WTC11 (cell line): Measurements from ENCODE around the gene JAML. TPM values are rescaled to one million over a fixed set of nuclear protein-coding genes. Genes with fewer than 3 reads are reported as not detected.

ENCODE experiments used
- ATAC-seq: fragments of 200-7000 bp; cut with Tn5 transposase; 2 replicates; pipeline ENCODE4 v1.10.0; 2021; ENCODE audit warnings: mild to moderate bottlenecking, moderate library complexity
- CTCF ChIA-PET: fragments of 300-600 bp; sonication (Branson Sonifier 250); formaldehyde crosslinking; loops from one replicate; lab custom pipeline; 2021; ENCODE audit warnings: antibody characterized with exemption; lab: Charles Lee
- POLR2A ChIA-PET: fragments of 350-600 bp; sonication (Branson Sonifier 250); formaldehyde crosslinking; loops from one replicate; lab custom pipeline; 2021; ENCODE audit warnings: antibody characterized with exemption; lab: Charles Lee
- DNase-seq: peaks from one replicate; pipeline ENCODE4 v3.0.0; 2021; ENCODE audit warnings: low spot score
- H3K27ac Mint-ChIP-seq: 2 replicates; pipeline ENCODE4 v1.8.0; 2021; ENCODE audit warnings: mixed read lengths
- H3K27me3 Mint-ChIP-seq: 2 replicates; pipeline ENCODE4 v1.8.0; 2021; ENCODE audit warnings: low read depth, mild to moderate bottlenecking, moderate library complexity, mixed read lengths
- H3K36me3 Mint-ChIP-seq: 2 replicates; pipeline ENCODE4 v1.8.0; 2021; ENCODE audit warnings: mixed read lengths
- H3K4me1 Mint-ChIP-seq: 2 replicates; pipeline ENCODE4 v1.8.0; 2022; ENCODE audit warnings: mixed read lengths
- H3K4me3 Mint-ChIP-seq: 2 replicates; pipeline ENCODE4 v1.8.0; 2021; ENCODE audit warnings: mild to moderate bottlenecking, moderate library complexity, mixed read lengths
- H3K9me3 Mint-ChIP-seq: 2 replicates; pipeline ENCODE4 v1.8.0; 2021; ENCODE audit warnings: mixed read lengths
- CBFB ChIP-seq: sonication (generic); formaldehyde crosslinking; IDR thresholded peaks from 2 replicates; pipeline ENCODE4 v1.8.1; 2022; ENCODE audit warnings: mild to moderate bottlenecking, low read depth, missing genetic modification reagents
- ESRRA ChIP-seq: sonication (generic); formaldehyde crosslinking; IDR thresholded peaks from 2 replicates; pipeline ENCODE4 v1.8.1; 2022; ENCODE audit warnings: mild to moderate bottlenecking, missing genetic modification reagents, borderline replicate concordance
- ETV6 ChIP-seq: sonication (generic); formaldehyde crosslinking; IDR thresholded peaks from 2 replicates; pipeline ENCODE4 v1.8.1; 2022; ENCODE audit warnings: mild to moderate bottlenecking, missing genetic modification reagents
- FOXK1 ChIP-seq: sonication (generic); formaldehyde crosslinking; IDR thresholded peaks from 2 replicates; pipeline ENCODE4 v1.8.0; 2022; ENCODE audit warnings: mild to moderate bottlenecking, moderate library complexity, missing genetic modification reagents
- FOXP1 ChIP-seq: sonication (generic); formaldehyde crosslinking; IDR thresholded peaks from 2 replicates; pipeline ENCODE4 v1.8.0; 2022; ENCODE audit warnings: missing genetic modification reagents, mild to moderate bottlenecking, moderate library complexity, borderline replicate concordance
- IRF2 ChIP-seq: sonication (generic); formaldehyde crosslinking; IDR thresholded peaks from 2 replicates; pipeline ENCODE4 v1.8.0; 2022; ENCODE audit warnings: low read depth, missing genetic modification reagents, borderline replicate concordance
- JAZF1 ChIP-seq: fragments of 250-450 bp; sonication (Bioruptor Pico); IDR thresholded peaks from 2 replicates; pipeline ENCODE4 v1.9.0; 2021; ENCODE audit warnings: moderate library complexity, mild to moderate bottlenecking, inconsistent platforms
- KAT7 ChIP-seq: sonication (generic); formaldehyde crosslinking; IDR thresholded peaks from 2 replicates; pipeline ENCODE4 v1.8.1; 2023; ENCODE audit warnings: missing genetic modification reagents, mild to moderate bottlenecking, borderline replicate concordance
- NFE2L1 ChIP-seq: sonication (generic); formaldehyde crosslinking; IDR thresholded peaks from 2 replicates; pipeline ENCODE4 v1.8.1; 2023; ENCODE audit warnings: missing genetic modification reagents
- OVOL2 ChIP-seq: fragments of 250-450 bp; sonication (Bioruptor Pico); IDR thresholded peaks from 2 replicates; pipeline ENCODE4 v1.9.0; 2021; ENCODE audit warnings: mild to moderate bottlenecking, borderline replicate concordance
- PRRX2 ChIP-seq: fragments of 250-450 bp; sonication (Bioruptor Pico); IDR thresholded peaks from 2 replicates; pipeline ENCODE4 v1.8.0; 2021; ENCODE audit warnings: mild to moderate bottlenecking
- SMAD3 ChIP-seq: sonication (generic); formaldehyde crosslinking; IDR thresholded peaks from 2 replicates; pipeline ENCODE4 v1.8.0; 2022; ENCODE audit warnings: missing genetic modification reagents, mild to moderate bottlenecking, borderline replicate concordance
- SOX15 ChIP-seq: fragments of 250-450 bp; sonication (Bioruptor Pico); IDR thresholded peaks from 2 replicates; pipeline ENCODE4 v1.9.0; 2021; ENCODE audit warnings: mild to moderate bottlenecking
- TEAD4 ChIP-seq: sonication (generic); formaldehyde crosslinking; IDR thresholded peaks from 2 replicates; pipeline ENCODE4 v1.8.0; 2022; ENCODE audit warnings: mild to moderate bottlenecking, missing genetic modification reagents
- ZNF121 ChIP-seq: sonication (generic); formaldehyde crosslinking; IDR thresholded peaks from 2 replicates; pipeline ENCODE4 v1.8.0; 2023; ENCODE audit warnings: missing genetic modification reagents
- ZNF232 ChIP-seq: sonication (generic); formaldehyde crosslinking; IDR thresholded peaks from 2 replicates; pipeline ENCODE4 v1.8.0; 2022; ENCODE audit warnings: mild to moderate bottlenecking, missing genetic modification reagents
- ZNF263 ChIP-seq: sonication (generic); formaldehyde crosslinking; IDR thresholded peaks from 2 replicates; pipeline ENCODE4 v1.8.1; 2022; ENCODE audit warnings: low read depth, mild to moderate bottlenecking, moderate library complexity, missing genetic modification reagents
- ZNF416 ChIP-seq: fragments of 250-450 bp; sonication (Bioruptor Pico); IDR thresholded peaks from 2 replicates; pipeline ENCODE4 v1.9.0; 2021; ENCODE audit warnings: mild to moderate bottlenecking, inconsistent platforms
- total RNA-seq: library from RNA; stranded (reverse); gene quantifications from 3 replicates; pipeline ENCODE4 v1.2.3, GENCODE V29; 2021
- TF ChIP-seq, protein P1 (sequence below): sonication (generic); formaldehyde crosslinking; IDR thresholded peaks from 2 replicates; pipeline ENCODE4 v1.8.0; 2022; ENCODE audit warnings: missing genetic modification reagents
- TF ChIP-seq, protein P2 (sequence below): fragments of 200-600 bp; IDR thresholded peaks from 2 replicates; pipeline ENCODE4 v1.8.0; 2022; ENCODE audit warnings: antibody characterized with exemption
- TF ChIP-seq, protein P3 (sequence below): fragments of 250-450 bp; sonication (Bioruptor Pico); conservative IDR thresholded peaks from 2 replicates; pipeline ENCODE4 v1.9.0; 2021; ENCODE audit warnings: mild to moderate bottlenecking
- TF ChIP-seq, protein P4 (sequence below): sonication (generic); formaldehyde crosslinking; IDR thresholded peaks from 2 replicates; pipeline ENCODE4 v1.8.1; 2023; ENCODE audit warnings: mild to moderate bottlenecking, missing genetic modification reagents
- TF ChIP-seq, protein P5 (sequence below): fragments of 250-450 bp; sonication (Bioruptor Pico); IDR thresholded peaks from 2 replicates; pipeline ENCODE4 v1.9.0; 2021; ENCODE audit warnings: moderate library complexity, mild to moderate bottlenecking, inconsistent platforms, borderline replicate concordance

JAML gene
- total RNA-seq, 1 experiment from 2014 or later = 0.24 TPM

DNA sequence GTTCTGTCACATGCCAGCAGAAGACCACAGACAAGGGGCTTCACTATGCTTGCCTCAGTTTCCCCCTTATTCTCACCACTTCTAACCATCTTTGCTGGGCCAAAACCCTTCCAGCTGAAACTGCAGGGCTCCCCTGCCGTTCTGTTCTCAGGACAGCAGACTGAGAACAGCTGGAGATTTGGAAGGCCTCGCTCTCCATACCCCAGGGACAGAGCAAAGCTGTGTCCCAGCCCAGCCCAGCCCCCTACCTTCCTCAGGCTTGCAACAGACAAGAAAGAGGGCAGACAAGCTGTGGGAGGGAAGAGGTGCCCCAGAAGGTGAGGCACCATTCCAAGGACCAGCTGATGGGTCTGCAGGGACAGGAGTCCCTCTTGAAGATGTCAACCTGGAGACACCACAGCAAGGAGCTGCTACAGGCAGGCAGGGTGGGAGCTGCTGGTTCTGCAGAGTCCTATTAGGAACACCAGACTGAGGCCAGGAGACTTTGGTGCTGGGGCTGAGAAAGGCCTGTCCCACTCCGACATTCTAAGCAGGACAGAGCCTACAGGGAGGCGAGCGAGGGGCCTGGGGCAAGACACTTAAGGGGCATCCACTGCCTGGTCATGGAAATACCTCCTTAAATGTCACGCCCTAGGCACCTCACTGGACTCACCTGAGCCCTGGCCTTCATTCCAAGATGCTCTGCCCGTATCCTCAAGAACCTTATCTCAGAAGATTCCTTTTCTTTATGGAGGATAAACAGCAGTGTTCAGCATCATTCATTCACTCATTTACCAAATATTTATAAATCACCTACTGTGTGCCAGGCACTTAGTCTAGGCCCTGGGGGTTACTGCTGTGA lies 55.3 kb downstream of the JAML start:
- H3K4me1 Mint-ChIP-seq = peaks cover 29% of the 10 kb centered on the region
- POLR2A ChIA-PET = no interaction called here

DNA sequence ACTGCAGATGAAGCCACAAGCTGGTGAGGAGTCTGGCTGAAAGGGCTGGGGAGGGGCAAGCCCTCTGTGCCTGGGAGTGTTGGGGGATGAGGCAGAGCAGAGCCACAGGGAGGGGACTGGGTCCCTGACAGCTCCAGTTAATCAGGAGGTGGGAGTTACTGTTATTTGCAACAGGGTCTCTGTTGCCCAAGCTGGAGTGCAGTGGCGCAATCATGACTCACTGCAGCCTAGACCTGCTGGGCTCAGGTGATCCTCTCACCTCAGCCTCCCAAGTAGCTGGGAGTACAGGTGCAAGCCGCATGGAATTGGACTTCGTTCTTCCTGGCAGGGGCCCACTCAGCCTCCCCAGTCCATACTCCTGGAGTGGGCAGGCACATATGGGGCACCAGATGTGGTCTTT lies 56.1 kb downstream of the JAML start:
- H3K9me3 Mint-ChIP-seq = no peaks in the 10 kb centered on the region
- no peak overlapping the region for H3K4me3 Mint-ChIP-seq
- POLR2A ChIA-PET = no interaction called here
- DNase-seq = no peak
- CTCF ChIA-PET = interaction anchor here (1.0 to 3.9 kb wide), 3 partner anchors 12 to 361 kb away, joined by 4 to 153 read pairs (median 12); no protein-coding TSS in a partner anchor
- H3K27ac Mint-ChIP-seq = no peak overlapping the region
- no peaks in the 10 kb centered on the region for H3K36me3 Mint-ChIP-seq
- no peak for ATAC-seq
- H3K27me3 Mint-ChIP-seq = peaks cover 66% of the 10 kb centered on the region
- no peak for TF ChIP-seq FOXK1 (CRISPR knock-in tag)
- no peak for TF ChIP-seq TEAD4 (CRISPR knock-in tag)
- TF ChIP-seq, protein P1, sequence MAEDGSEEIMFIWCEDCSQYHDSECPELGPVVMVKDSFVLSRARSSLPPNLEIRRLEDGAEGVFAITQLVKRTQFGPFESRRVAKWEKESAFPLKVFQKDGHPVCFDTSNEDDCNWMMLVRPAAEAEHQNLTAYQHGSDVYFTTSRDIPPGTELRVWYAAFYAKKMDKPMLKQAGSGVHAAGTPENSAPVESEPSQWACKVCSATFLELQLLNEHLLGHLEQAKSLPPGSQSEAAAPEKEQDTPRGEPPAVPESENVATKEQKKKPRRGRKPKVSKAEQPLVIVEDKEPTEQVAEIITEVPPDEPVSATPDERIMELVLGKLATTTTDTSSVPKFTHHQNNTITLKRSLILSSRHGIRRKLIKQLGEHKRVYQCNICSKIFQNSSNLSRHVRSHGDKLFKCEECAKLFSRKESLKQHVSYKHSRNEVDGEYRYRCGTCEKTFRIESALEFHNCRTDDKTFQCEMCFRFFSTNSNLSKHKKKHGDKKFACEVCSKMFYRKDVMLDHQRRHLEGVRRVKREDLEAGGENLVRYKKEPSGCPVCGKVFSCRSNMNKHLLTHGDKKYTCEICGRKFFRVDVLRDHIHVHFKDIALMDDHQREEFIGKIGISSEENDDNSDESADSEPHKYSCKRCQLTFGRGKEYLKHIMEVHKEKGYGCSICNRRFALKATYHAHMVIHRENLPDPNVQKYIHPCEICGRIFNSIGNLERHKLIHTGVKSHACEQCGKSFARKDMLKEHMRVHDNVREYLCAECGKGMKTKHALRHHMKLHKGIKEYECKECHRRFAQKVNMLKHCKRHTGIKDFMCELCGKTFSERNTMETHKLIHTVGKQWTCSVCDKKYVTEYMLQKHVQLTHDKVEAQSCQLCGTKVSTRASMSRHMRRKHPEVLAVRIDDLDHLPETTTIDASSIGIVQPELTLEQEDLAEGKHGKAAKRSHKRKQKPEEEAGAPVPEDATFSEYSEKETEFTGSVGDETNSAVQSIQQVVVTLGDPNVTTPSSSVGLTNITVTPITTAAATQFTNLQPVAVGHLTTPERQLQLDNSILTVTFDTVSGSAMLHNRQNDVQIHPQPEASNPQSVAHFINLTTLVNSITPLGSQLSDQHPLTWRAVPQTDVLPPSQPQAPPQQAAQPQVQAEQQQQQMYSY (CRISPR knock-in tag) = no peak
- no peak for TF ChIP-seq IRF2
- TF ChIP-seq ETV6 = no peak
- TF ChIP-seq, protein P2, sequence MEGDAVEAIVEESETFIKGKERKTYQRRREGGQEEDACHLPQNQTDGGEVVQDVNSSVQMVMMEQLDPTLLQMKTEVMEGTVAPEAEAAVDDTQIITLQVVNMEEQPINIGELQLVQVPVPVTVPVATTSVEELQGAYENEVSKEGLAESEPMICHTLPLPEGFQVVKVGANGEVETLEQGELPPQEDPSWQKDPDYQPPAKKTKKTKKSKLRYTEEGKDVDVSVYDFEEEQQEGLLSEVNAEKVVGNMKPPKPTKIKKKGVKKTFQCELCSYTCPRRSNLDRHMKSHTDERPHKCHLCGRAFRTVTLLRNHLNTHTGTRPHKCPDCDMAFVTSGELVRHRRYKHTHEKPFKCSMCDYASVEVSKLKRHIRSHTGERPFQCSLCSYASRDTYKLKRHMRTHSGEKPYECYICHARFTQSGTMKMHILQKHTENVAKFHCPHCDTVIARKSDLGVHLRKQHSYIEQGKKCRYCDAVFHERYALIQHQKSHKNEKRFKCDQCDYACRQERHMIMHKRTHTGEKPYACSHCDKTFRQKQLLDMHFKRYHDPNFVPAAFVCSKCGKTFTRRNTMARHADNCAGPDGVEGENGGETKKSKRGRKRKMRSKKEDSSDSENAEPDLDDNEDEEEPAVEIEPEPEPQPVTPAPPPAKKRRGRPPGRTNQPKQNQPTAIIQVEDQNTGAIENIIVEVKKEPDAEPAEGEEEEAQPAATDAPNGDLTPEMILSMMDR = no peak
- no peak for TF ChIP-seq NFE2L1 (CRISPR knock-in tag)
- no peak for TF ChIP-seq ZNF121 (CRISPR knock-in tag)
- TF ChIP-seq ZNF416 (CRISPR knock-in tag) = no peak
- TF ChIP-seq, protein P3, sequence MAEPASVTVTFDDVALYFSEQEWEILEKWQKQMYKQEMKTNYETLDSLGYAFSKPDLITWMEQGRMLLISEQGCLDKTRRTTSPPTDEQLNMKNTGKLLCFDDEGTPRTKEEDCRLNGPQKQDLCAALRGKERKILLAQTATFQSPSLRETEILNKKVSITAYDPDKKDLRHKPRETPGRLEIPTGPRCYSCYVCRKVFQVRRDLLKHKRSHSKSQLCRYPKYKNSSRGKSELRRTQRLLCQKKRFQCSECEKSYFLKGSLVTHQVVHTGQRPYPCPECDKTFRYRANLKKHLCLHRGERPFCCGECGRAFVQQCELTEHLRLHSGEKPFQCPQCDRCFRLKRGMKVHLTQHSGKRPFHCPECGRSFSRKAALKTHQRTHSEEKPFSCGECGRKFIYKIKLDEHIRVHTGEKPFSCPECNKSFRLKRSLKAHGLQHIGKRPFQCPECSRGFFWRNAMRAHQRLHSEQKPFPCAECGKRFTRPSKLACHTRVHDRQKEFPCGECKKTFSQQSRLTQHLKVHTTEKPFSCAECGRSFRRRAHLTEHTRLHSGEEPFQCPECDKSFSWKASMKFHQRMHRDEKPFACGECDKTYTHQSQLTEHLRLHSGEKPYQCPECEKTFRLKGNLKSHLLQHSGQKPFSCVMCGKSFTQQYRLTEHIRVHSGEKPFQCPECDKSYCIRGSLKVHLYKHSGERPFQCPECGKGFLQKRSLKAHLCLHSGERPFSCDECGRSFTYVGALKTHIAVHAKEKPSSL (CRISPR knock-in tag) = no peak
- TF ChIP-seq, protein P4, sequence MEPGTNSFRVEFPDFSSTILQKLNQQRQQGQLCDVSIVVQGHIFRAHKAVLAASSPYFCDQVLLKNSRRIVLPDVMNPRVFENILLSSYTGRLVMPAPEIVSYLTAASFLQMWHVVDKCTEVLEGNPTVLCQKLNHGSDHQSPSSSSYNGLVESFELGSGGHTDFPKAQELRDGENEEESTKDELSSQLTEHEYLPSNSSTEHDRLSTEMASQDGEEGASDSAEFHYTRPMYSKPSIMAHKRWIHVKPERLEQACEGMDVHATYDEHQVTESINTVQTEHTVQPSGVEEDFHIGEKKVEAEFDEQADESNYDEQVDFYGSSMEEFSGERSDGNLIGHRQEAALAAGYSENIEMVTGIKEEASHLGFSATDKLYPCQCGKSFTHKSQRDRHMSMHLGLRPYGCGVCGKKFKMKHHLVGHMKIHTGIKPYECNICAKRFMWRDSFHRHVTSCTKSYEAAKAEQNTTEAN (CRISPR knock-in tag) = no peak
- no peak for TF ChIP-seq CBFB (CRISPR knock-in tag)
- TF ChIP-seq FOXP1 (CRISPR knock-in tag) = no peak
- no peak for TF ChIP-seq PRRX2 (CRISPR knock-in tag)
- H3K4me1 Mint-ChIP-seq = peaks cover 25% of the 10 kb centered on the region

More for the DNA sequence above, 55.3 kb downstream of the JAML start:
- Mint-ChIP-seq H3K9me3 (no peaks in the 10 kb centered on the region), H3K36me3 (no peaks in the 10 kb centered on the region), H3K27me3 (peaks cover 72% of the 10 kb centered on the region), H3K27ac (no peak overlapping the region)
- ATAC-seq = no peak
- TF ChIP-seq KAT7 (no peak), JAZF1 (CRISPR knock-in tag) (no peak), SMAD3 (no peak), ZNF416 (CRISPR knock-in tag) (no peak), ZNF263 (CRISPR knock-in tag) (no peak), OVOL2 (no peak), ESRRA (CRISPR knock-in tag) (no peak), SOX15 (no peak), NFE2L1 (CRISPR knock-in tag) (no peak), ZNF232 (CRISPR knock-in tag) (no peak)
- TF ChIP-seq, protein P5, sequence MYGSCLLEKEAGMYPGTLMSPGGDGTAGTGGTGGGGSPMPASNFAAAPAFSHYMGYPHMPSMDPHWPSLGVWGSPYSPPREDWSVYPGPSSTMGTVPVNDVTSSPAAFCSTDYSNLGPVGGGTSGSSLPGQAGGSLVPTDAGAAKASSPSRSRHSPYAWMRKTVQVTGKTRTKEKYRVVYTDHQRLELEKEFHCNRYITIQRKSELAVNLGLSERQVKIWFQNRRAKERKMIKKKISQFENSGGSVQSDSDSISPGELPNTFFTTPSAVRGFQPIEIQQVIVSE (CRISPR knock-in tag) = no peak
- TF ChIP-seq, all 79 proteins: peak for 0
- CTCF ChIA-PET = interaction anchor here (0.6 to 3.9 kb wide), 4 partner anchors 13 to 362 kb away, joined by 4 to 153 read pairs (median 10); no protein-coding TSS in a partner anchor
- no peak overlapping the region for H3K4me3 Mint-ChIP-seq
- DNase-seq = no peak
